Measurements from ENCODE around the gene UBE2U. TPM values are rescaled to one million over a fixed set of nuclear protein-coding genes. Genes with fewer than 3 reads are reported as not detected.

The UBE2U gene
- total and polyA plus RNA-seq, 2 experiments from 2014 or later = not detected

DNA sequence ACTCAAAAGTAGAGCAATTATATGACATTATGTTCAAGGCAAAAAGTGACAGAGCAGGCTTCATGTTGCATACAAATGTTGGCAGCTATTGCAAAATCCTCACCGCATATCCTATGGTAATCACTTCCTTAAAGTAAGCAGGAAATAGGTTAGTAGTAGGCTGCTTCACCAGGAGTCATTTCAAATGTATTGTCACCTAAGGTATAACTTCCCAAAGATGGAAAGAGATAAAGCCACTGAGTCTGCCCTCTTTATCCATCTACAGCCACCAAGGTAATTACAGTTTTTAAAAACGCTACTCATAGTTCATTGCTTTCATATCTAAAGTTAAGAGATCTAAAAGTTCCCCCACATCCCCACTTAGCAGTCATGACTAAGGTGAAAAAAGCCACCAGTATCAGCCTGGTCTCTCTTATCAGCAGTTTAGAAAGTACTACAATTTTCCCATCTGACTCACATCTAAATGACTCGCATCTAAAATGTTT, 31.6 kb upstream of the UBE2U start:
- Histone ChIP-seq H3K4me1 (ENCODE audit: insufficient read depth) (peaks cover 26% of the 10 kb centered on the region), H3K79me2 (replicated peaks; ENCODE audit: insufficient read depth) (no peaks in the 10 kb centered on the region), H3K27ac (ENCODE audit: low read depth) (no peak overlapping the region), H3K4me2 (peak overlapping the region; percentile 6; the same call in 1 of the 2 replicates), H3K9me2 (ENCODE audit: insufficient read depth) (no peaks in the 10 kb centered on the region), H3K4me3 (no peak overlapping the region), H3F3A (replicated peaks; ENCODE audit: low read depth) (no peaks in the 10 kb centered on the region), H3K27me3 (ENCODE audit: insufficient read depth) (no peaks in the 10 kb centered on the region), H2AFZ (no peak overlapping the region), H4K20me1 (replicated peaks; ENCODE audit: insufficient read depth) (no peaks in the 10 kb centered on the region), H3K36me3 (ENCODE audit: insufficient read depth) (peaks cover 12% of the 10 kb centered on the region; the same call in 1 of the 2 replicates)
- peaks cover 6% of the 10 kb centered on the region for H3K27me3 Mint-ChIP-seq (ENCODE audit: insufficient read depth, low read depth, poor library complexity)
- ATAC-seq = no peak
- peaks cover 31% of the 10 kb centered on the region for H3K9me3 Mint-ChIP-seq
- H3K4me1 Mint-ChIP-seq = peaks cover 37% of the 10 kb centered on the region
- TF ChIP-seq JUNB (IDR thresholded peaks at IDR 0.05; ENCODE audit: unreplicated experiment) = no peak
- TF ChIP-seq ZNF114 (CRISPR knock-in tag; IDR thresholded peaks at IDR 0.05) = no peak
- TF ChIP-seq CREB1 (CRISPR knock-in tag; IDR thresholded peaks at IDR 0.05; ENCODE audit: low read depth) = no peak
- no peak for TF ChIP-seq EZH2 (IDR thresholded peaks at IDR 0.05; ENCODE audit: low read depth, unreplicated experiment)
- TF ChIP-seq POLR2AphosphoS5 (IDR thresholded peaks at IDR 0.05; ENCODE audit: low read depth) = no peak
- TF ChIP-seq, protein P1, sequence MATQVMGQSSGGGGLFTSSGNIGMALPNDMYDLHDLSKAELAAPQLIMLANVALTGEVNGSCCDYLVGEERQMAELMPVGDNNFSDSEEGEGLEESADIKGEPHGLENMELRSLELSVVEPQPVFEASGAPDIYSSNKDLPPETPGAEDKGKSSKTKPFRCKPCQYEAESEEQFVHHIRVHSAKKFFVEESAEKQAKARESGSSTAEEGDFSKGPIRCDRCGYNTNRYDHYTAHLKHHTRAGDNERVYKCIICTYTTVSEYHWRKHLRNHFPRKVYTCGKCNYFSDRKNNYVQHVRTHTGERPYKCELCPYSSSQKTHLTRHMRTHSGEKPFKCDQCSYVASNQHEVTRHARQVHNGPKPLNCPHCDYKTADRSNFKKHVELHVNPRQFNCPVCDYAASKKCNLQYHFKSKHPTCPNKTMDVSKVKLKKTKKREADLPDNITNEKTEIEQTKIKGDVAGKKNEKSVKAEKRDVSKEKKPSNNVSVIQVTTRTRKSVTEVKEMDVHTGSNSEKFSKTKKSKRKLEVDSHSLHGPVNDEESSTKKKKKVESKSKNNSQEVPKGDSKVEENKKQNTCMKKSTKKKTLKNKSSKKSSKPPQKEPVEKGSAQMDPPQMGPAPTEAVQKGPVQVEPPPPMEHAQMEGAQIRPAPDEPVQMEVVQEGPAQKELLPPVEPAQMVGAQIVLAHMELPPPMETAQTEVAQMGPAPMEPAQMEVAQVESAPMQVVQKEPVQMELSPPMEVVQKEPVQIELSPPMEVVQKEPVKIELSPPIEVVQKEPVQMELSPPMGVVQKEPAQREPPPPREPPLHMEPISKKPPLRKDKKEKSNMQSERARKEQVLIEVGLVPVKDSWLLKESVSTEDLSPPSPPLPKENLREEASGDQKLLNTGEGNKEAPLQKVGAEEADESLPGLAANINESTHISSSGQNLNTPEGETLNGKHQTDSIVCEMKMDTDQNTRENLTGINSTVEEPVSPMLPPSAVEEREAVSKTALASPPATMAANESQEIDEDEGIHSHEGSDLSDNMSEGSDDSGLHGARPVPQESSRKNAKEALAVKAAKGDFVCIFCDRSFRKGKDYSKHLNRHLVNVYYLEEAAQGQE (IDR thresholded peaks at IDR 0.05; ENCODE audit: unreplicated experiment) = no peak
- TF ChIP-seq, protein P2, sequence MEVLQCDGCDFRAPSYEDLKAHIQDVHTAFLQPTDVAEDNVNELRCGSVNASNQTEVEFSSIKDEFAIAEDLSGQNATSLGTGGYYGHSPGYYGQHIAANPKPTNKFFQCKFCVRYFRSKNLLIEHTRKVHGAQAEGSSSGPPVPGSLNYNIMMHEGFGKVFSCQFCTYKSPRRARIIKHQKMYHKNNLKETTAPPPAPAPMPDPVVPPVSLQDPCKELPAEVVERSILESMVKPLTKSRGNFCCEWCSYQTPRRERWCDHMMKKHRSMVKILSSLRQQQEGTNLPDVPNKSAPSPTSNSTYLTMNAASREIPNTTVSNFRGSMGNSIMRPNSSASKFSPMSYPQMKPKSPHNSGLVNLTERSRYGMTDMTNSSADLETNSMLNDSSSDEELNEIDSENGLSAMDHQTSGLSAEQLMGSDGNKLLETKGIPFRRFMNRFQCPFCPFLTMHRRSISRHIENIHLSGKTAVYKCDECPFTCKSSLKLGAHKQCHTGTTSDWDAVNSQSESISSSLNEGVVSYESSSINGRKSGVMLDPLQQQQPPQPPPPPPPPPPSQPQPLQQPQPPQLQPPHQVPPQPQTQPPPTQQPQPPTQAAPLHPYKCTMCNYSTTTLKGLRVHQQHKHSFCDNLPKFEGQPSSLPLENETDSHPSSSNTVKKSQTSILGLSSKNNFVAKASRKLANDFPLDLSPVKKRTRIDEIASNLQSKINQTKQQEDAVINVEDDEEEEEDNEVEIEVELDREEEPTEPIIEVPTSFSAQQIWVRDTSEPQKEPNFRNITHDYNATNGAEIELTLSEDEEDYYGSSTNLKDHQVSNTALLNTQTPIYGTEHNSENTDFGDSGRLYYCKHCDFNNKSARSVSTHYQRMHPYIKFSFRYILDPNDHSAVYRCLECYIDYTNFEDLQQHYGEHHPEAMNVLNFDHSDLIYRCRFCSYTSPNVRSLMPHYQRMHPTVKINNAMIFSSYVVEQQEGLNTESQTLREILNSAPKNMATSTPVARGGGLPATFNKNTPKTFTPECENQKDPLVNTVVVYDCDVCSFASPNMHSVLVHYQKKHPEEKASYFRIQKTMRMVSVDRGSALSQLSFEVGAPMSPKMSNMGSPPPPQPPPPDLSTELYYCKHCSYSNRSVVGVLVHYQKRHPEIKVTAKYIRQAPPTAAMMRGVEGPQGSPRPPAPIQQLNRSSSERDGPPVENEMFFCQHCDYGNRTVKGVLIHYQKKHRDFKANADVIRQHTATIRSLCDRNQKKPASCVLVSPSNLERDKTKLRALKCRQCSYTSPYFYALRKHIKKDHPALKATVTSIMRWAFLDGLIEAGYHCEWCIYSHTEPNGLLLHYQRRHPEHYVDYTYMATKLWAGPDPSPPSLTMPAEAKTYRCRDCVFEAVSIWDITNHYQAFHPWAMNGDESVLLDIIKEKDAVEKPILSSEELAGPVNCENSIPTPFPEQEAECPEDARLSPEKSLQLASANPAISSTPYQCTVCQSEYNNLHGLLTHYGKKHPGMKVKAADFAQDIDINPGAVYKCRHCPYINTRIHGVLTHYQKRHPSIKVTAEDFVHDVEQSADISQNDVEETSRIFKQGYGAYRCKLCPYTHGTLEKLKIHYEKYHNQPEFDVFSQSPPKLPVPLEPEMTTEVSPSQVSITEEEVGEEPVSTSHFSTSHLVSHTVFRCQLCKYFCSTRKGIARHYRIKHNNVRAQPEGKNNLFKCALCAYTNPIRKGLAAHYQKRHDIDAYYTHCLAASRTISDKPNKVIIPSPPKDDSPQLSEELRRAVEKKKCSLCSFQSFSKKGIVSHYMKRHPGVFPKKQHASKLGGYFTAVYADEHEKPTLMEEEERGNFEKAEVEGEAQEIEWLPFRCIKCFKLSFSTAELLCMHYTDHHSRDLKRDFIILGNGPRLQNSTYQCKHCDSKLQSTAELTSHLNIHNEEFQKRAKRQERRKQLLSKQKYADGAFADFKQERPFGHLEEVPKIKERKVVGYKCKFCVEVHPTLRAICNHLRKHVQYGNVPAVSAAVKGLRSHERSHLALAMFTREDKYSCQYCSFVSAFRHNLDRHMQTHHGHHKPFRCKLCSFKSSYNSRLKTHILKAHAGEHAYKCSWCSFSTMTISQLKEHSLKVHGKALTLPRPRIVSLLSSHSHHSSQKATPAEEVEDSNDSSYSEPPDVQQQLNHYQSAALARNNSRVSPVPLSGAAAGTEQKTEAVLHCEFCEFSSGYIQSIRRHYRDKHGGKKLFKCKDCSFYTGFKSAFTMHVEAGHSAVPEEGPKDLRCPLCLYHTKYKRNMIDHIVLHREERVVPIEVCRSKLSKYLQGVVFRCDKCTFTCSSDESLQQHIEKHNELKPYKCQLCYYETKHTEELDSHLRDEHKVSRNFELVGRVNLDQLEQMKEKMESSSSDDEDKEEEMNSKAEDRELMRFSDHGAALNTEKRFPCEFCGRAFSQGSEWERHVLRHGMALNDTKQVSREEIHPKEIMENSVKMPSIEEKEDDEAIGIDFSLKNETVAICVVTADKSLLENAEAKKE (CRISPR knock-in tag; IDR thresholded peaks at IDR 0.05) = no peak
- TF ChIP-seq, protein P3, sequence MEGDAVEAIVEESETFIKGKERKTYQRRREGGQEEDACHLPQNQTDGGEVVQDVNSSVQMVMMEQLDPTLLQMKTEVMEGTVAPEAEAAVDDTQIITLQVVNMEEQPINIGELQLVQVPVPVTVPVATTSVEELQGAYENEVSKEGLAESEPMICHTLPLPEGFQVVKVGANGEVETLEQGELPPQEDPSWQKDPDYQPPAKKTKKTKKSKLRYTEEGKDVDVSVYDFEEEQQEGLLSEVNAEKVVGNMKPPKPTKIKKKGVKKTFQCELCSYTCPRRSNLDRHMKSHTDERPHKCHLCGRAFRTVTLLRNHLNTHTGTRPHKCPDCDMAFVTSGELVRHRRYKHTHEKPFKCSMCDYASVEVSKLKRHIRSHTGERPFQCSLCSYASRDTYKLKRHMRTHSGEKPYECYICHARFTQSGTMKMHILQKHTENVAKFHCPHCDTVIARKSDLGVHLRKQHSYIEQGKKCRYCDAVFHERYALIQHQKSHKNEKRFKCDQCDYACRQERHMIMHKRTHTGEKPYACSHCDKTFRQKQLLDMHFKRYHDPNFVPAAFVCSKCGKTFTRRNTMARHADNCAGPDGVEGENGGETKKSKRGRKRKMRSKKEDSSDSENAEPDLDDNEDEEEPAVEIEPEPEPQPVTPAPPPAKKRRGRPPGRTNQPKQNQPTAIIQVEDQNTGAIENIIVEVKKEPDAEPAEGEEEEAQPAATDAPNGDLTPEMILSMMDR (conservative IDR thresholded peaks at IDR 0.05; ENCODE audit: low read depth in 2 of 2) = no peak
- no peak for TF ChIP-seq NANOG (IDR thresholded peaks at IDR 0.05; ENCODE audit: borderline replicate concordance)
- TF ChIP-seq EZH2phosphoT487 (IDR thresholded peaks at IDR 0.05; ENCODE audit: unreplicated experiment) = no peak
- TF ChIP-seq, protein P4, sequence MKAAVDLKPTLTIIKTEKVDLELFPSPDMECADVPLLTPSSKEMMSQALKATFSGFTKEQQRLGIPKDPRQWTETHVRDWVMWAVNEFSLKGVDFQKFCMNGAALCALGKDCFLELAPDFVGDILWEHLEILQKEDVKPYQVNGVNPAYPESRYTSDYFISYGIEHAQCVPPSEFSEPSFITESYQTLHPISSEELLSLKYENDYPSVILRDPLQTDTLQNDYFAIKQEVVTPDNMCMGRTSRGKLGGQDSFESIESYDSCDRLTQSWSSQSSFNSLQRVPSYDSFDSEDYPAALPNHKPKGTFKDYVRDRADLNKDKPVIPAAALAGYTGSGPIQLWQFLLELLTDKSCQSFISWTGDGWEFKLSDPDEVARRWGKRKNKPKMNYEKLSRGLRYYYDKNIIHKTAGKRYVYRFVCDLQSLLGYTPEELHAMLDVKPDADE (IDR thresholded peaks at IDR 0.05) = no peak
- no peak for TF ChIP-seq STAT1 (IDR thresholded peaks at IDR 0.05; ENCODE audit: unreplicated experiment)
- TF ChIP-seq ZNF331 (CRISPR knock-in tag; IDR thresholded peaks at IDR 0.05; ENCODE audit: low read depth) = no peak
- H3K36me3 Mint-ChIP-seq (ENCODE audit: low read depth) = peaks cover 59% of the 10 kb centered on the region
- no peak overlapping the region for H3K4me3 Mint-ChIP-seq
- H3K27ac Mint-ChIP-seq = no peak overlapping the region
- DNase-seq (ENCODE audit: low spot score) = no peak

Data from GM23338 (cell line).